HG02588 (cell line): ENCODE measurements around the gene SLC35B2.

ENCODE experiments used
- ATAC-seq: cut with Tn5 transposase; IDR thresholded peaks from one replicate; pipeline ENCODE4 v1.9.1; 2021; ENCODE audit warnings: mild to moderate bottlenecking, moderate library complexity; ENCODE audit not compliant: unreplicated experiment

Gene SLC35B2

DNA sequence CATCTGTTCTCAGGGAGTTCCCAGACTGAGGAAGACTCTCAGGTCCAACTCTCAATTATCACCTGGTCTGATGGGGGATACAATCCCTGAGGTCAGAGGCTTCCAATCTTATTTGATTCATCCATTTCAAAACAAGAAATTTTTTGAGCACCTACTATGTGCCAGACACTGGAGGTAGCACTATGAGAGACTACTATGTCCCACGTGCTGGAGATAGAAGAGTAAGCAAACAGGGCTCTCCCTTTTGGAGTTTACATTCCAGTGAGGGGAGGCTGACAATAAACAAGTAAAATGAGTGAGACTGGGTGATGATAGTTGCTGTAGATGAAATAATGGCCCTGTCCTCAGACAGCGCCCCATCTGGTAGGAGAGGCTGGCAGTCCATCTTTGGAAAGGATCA is 29.4 kb upstream of the SLC35B2 start:
- ATAC-seq: no peak

DNA sequence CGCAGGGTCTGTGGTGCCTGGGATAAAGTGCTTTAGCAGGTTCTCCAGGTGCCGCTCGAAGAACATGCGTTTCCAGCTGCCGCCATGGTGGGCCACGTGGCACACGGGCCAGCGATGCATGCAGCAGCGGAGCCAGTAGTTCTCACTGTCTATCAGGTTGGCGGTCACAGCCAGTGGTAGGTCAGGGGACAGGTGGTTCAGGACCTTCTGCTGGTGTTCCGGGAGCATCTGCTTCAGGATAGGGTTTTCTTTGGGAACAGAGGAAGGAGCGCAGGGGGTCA is 28.9 kb upstream of the SLC35B2 start:
- no peak for ATAC-seq

DNA sequence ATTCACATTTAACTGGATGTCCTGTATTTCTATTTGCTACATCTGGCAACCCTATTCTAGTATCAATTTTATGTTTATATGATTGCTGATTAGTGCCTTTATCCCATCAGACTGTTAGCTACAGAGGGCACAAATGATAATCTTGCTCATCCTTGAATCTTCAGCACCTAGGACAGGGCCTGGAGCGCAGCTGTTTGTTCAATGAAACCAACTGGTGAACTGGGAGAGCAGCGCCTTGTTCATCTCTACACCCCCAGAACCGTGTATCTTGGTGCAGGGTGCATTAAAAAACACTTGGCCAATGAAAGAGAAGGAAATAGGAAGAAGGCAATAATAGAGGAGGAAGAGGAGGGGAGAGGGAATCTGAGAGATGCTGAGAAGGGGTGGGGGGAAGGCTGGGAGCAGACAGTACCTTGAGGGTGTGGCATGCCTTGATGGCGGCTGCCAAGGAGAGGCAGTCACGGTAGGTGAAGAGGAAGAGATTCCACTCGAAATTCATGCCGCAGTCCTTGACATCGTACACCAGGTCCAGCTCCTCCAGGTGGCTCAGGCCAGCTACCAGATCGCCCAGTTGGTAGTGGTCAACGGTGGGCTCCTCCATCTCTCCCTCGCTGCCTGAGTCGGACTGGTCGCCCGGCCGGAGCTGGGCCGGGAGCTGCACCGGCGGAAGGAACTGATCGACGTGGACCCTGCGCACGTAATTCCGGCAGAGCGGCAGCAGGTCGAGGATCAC is 28.4 kb upstream of the SLC35B2 start:
- no peak for ATAC-seq

DNA sequence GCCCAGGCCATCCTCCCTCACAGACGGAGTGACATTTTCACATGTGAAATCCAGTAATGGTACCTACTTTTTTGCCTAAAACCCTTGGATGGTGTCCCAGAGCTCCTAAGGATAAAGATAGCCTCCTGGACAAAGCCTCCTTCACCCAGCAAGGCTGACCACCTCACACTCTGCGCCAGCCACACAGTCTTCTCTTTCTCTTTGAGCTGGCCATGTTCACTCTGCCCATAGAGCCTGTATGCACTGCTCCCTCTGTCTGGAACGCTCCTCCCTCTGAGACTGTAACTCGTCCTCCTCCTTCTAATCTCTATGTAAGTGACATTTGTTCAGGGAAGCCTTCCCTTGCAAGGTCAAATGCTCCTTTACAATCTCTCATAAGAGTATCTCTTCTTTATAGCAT is 27.5 kb upstream of the SLC35B2 start:
- no peak for ATAC-seq

DNA sequence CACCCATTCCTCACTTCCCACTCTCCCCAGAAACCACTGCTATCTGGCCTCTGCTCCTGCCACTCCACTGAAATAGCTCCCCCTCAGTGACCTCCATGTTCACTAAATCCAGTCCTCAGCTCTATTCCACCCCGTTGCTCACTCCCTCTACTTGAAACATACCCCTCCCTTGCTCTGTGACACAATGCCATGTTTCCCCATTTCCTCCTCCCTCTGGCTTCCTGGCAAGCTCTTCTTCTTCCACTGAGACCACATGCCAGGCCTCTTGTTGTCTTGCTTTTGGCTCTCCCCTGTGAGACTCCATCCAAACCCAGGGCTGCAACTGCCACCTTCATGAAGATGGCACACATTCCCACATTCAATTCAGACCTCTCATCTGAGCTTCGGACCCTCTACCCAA is 26.8 kb upstream of the SLC35B2 start:
- no peak for ATAC-seq

DNA sequence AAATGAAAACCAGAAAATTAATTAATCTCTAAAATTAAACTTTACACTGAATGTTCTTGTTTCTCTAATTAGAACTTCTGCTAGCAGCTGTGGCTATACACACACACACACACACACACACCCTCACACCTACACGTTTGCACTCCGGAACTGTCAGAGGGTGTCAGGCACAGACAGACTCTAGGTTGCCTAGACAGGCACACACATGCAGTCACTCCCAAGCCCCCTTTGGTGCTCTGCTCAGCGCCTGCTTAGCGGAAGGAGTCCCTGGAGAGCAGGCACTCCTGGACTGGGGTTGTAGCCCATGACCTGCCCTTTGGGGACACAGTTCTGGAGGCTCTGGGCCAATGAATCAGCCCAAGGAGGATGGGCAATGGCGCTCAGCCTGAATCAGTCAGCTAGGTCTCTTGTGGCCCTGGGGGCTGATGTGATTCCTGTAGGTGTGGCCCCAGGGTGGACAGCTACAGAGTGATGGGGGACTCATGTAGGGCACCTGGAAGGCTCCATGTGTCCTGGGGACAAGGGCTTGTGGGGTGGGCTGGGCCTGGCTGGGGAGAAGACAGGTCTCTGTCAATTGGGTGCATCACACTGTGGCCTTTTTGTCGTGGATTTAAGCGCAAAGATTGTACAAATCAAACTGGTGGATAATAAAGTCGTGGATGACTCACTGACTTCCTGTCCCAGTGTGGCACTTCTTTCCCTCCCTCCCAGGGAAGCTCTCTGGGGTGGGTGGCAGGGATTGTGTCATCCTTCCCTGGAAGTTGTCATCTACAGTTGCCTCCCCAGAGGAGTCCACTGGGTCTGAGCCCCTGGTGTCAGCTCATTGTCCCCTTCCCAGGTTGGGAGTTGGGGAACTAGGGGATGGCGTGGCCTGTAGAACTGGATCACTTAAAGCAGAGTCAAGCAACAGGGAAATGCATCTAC is 21.7 kb upstream of the SLC35B2 start:
- ATAC-seq: no peak

DNA sequence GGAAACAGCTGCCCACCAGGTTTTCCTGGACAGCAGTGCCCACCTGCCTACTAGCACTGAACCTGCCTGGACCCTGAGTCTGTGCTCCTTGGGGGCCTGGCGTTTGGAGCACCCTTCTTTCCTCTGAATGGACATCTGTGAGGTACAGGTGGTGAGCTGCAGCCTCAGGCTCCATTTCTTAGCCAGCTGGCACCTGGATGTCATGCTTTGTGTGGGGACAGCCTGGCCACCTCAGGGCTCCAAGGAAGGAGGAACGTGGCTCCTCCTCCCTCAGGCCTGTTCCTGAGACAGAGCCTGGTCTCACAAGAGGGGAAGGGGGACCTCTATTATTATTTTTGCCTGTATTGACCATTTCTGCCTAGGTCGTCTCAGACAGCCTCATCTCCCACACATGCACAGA is 21.0 kb upstream of the SLC35B2 start:
- ATAC-seq: no peak

DNA sequence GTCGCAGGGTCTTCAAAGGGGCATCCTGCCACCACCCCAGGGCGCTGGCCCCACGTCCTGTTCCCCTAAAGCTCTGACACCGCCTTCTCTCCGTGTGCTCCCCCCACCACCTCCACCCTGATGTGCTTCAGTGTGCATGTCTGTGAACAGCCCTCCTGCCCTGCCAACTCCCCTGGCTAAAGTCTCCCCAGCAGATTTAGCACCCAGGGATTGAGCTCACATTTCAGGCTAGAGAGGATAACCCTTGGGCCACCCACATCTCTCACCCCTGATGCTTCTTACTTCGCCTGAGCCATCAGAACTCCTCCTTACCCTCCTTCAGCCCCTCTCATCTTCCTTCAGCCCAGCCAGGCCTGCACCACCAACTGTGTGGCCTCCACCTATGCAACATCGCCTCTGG is 20.4 kb upstream of the SLC35B2 start:
- ATAC-seq: no peak

DNA sequence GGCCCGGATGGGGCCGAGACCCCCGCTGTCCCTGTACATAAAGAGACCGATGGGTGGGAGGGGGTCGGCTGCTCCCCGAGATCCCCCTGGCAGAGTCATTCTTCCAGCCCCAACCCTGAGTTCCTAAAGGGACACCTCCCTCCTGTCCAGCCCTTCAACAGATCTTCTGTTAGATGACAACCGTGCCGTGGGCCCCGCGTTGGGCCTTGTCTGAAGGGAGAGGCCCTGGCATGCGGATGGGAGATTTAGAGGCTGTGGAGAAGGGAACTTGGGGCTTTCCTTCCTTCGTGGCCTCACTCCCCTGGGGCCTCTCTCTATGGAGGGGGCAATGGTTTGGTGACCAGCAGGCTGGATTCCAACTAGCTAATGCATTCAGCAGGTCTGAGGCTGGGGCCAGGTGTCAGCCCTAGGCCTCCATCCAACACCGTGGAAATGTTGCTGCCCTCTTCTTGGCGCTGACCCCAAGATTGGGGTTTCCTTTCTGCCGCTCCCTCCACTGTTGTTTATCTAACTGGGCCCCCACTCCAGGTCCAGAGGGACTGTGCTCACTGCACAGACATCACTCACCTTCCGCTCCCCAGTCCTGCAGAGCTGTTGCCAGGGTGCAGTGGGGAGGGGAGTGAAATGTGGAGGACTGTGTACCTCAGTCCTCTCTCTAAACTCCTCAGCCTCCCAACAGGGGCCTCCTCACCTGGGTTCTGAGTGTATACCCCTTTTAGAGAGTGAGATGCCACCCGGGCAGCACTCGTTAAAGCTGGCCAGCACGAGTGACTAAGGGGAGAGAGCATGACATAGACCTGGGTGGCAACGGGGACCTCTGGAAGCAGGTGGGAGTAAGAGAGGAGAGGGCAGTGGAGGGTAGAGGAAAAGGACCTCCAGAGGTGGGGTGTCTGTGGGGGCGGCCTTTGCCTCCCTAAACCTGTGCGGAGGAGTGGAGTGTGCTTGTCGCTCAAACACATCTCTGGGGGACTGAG is 19.6 kb upstream of the SLC35B2 start:
- no peak for ATAC-seq

DNA sequence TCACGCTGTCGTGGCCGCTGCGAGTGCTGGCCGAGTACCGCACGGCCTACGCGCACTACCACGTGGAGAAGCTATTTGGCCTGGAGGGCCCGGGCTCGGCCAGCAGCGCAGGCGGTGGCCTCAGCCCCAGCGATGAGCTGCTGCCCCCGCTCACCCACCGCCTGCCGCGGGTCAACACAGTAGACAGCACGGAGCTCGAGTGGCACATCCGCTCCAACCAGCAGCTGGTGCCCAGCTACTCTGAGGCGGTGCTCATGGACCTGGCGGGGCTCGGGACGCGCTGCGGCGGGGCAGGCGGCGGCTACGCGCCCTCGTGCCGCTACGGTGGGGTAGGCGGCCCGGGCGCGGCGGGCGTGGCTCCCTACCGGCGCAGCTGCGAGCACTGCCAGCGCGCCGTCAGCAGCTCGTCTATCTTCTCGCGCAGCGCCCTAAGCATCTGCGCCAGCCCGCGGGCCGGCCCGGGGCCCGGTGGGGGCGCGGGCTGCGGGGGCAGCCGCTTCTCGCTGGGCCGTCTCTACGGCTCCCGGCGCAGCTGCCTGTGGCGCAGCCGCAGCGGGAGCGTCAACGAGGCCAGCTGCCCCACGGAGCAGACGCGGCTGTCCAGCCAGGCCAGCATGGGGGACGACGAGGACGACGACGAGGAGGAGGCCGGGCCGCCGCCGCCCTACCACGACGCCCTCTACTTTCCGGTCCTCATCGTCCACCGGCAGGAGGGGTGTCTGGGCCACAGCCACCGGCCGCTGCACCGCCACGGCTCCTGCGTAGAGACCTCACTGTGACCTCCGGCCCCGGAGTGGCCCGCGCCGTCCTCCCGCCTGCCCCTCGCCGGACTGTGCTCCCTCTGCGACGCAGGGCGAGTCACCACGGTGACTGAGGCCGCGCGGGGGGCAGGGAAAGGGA is 18.7 kb upstream of the SLC35B2 start:
- no peak for ATAC-seq

DNA sequence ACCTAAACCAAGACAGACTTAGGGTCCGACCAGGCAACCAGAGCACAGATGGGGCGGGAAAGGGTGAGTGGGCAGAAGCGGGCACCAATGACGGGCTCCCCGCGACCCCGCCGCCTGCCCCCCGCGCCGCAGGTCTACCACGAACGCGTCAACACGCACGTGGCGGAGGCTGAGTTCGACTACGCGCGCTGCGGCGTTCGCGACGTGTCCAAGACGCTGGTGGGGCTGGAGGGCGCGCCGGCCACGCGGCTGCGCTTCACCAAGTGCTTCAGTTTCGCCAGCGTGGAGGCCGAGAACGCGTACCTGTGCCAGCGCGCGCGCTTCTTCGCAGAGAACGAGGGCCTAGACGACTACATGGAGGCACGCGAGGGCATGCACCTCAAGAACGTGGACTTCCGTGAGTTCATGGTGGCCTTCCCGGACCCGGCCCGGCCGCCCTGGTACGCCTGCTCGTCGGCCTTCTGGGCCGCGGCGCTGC is 18.0 kb upstream of the SLC35B2 start:
- no peak for ATAC-seq

DNA sequence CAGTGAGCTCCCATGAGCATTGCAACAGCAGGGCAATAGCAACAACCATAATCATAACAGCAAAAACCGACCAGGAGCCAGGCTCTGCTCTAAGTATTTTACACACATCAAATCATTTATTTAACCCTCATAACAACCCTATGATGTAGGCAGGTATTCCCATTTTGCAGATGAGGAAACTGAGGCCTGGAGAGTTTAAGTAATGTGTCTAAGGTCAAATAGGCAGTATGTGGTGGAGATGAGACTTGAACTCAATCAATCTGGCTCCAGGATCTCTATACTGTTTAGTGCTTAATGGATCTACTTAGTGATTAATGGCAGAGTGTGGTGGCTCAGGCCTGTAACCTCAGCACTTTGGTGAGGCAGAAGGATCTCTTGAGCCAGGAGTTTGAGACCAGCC is 16.3 kb upstream of the SLC35B2 start:
- ATAC-seq: no peak

DNA sequence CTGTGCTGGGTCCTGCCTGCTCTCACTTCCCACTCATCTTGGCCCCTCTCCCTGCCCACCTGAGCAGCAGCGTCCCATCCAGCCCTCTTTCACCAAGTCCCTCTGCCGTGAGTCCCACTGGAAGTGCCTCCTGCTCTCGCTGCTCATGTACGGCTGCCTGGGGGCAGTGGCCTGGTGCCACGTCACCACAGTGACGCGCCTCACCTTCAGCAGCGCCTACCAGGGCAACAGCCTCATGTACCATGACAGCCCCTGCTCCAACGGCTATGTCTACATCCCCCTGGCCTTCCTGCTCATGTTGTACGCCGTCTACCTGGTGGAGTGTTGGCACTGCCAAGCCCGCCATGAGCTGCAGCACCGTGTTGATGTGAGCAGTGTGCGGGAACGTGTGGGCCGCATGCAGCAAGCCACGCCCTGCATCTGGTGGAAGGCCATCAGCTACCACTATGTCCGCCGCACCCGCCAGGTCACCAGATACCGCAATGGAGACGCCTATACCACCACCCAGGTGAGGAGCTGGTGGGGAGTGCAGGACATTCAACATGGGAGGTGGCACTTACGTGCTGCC is 15.8 kb upstream of the SLC35B2 start:
- no peak for ATAC-seq

DNA sequence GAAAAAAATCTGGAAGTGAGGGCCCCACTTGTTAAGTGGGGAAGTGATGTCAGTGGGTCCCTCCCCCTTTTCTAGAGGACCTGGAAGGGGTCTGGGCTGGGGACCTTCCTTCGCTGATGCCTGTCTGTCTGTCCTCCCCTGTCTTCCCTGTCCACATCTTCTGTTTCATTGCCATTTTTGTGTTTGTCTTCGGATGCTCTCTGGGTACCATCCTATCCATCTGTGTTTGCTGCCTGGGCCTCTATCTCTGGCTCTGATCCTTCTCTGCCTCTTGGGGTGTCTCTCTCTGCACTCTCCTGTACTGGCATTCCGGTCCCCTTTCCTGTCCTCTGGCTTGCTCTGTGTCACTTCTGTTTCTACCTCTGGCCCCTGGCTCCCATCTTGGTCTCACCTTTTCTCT is 15.2 kb upstream of the SLC35B2 start:
- no peak for ATAC-seq

DNA sequence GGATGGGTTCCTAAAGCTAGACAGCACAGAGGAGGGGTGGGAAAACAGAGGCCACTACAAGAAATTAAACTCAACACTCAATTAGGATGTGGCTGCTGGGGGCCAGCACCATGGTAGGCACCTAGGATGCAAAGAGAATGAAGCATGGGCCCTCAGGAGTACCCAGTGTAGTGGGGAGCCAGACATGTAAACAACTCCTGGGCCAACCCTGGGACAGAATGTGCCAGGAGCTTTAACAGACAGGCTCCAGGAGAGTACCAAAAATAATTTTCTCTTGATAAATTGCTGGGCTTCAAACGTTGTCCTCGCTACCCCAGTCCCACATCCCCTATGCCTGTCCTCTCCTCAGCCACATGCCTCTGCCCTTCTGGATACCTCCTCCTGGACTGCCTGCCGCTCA is 14.6 kb upstream of the SLC35B2 start:
- ATAC-seq: no peak

DNA sequence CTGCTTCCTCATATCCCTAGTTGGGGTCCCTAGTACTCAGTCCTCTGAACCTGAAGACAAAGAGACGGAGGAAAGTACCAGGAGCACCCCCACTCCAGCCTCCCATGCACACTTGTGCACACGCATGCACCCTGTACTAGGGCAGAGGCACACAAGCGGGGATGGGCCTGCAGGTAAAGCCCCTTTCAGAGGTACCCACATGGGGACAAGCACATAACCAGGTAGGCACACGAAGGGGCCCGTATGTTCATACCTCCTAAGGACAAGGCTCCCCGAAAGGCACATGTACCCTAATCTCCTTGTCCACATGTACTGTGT is 14.0 kb upstream of the SLC35B2 start:
- no peak for ATAC-seq

DNA sequence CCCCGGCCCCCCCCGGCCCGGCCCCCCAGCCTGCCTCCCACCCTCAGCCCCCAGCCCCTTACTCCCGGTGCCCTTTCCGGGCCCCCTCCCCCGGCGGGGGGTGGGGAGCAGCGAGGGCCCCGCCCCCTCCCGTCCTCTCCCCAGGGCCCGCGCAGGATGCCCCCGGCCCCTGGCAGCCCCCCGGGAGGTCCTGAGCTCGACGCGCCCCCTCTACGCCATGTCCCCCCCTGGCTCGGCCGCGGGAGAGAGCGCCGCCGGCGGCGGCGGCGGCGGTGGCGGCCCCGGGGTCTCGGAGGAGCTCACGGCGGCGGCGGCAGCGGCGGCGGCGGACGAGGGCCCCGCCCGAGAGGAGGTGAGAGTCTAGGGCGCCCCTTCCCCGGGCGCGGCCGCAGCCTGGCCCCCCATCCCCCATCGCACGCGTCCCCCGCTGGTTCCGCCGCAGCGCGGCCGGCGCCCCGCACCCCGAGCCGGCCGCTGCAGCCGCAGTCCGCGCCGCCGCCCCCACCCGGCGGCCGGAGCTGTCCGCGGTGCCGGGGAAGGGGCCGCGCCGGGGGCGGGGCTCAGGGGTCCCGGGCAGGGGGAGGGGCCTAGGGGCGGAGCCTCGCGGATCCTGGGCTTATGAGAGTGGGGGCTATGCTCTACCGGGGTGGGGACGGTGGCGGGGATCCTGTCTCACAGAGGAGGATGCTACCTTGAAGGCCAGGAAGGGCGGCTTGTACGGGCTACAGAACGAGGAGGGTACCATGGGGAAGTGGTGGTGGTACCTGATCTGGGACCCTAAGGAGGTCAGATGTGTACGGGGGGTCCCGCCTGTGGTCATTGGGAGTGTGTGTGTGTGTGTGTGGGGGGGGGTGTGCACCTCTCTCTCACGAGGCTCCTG is 13.4 kb upstream of the SLC35B2 start:
- ATAC-seq: no peak

DNA sequence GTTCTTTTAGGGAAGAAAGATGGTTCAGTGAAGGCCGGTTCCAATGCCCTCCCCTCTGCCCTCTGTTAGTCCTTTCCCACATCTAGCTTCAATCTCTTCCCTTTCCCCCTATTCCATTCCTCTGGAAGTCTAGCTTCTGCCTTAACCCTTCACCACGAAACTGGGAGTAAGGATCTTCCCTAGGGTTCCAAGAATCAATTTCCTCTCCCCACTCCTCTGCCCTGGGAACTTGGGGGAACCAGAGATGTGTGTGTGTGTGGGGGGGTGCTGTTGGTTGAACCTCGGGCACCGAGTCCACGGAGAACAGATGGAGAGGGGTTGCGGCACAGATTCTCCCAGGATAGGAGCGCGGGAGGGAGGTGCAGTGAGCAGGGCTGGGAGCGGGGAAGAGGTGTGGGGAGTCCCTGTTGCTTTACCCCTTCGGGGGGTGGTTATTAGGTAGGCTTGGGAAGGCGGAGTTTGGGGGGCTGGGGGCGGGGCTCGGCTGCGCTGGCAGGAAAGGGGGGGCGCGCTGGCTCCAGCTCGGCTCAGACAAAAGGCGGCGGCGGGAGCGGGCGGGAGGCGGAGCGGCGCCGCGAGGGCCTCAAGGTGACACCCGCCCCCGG is 12.7 kb upstream of the SLC35B2 start, which contains the start of gene TMEM151B:
Gene TMEM151B, plus strand, starts transcription at position 530 of the 605 bp plus-strand sequence. CDS start 293 bp downstream, outside the sequence.
- ATAC-seq: no peak
